Body of pancreas (tissue), 4 donors: Measurements from ENCODE around the gene SUN1.

Source experiments
- CTCF ChIP-seq, 7 experiments: fragments of 450-650 bp in 4 of 7; fragments of 200-600 bp in 3 of 7; sonication (generic) in 3 of 7; IDR thresholded peaks; one replicate each; pipeline ENCODE4 v1.5.1; 2016 to 2019; ENCODE audit warnings: antibody characterized with exemption in 7 of 7
- POLR2A ChIP-seq, 3 donors: fragments of 450-650 bp; IDR thresholded peaks; one replicate each; pipeline ENCODE4 v1.6.1; 2016; ENCODE audit warnings: antibody characterized with exemption in 3 of 3, mild to moderate bottlenecking in 2 of 3

GRCh38 chr7:901041-901387 lies 68.7 kb downstream of the SUN1 start:
- no peak for TF ChIP-seq POLR2A (IDR thresholded peaks at IDR 0.05)
- TF ChIP-seq CTCF (IDR thresholded peaks at IDR 0.05), result no peak
